ENCODE results near the gene SIRPB2.

GRCh38 chr20:1469306-1469905 lies 21.8 kb downstream of the SIRPB2 start:
- TF ChIP-seq CTCF (IDR thresholded peaks at IDR 0.05) (no peak), POLR2A (IDR thresholded peaks at IDR 0.05) (no peak)
